ENCODE data around the gene TSPO. TPM values are rescaled to one million over a fixed set of nuclear protein-coding genes. Genes with fewer than 3 reads are reported as not detected.

Gene TSPO
- total RNA-seq, 1 experiment from 2014 or later, result 308 TPM

- no peak for TF ChIP-seq CTCF (IDR thresholded peaks at IDR 0.05; ENCODE audit: unreplicated experiment)
- Mint-ChIP-seq H3K36me3 (ENCODE audit: insufficient read depth, unreplicated experiment) (no peaks in the 10 kb centered on the region), H3K27me3 (ENCODE audit: insufficient read depth, unreplicated experiment) (no peaks in the 10 kb centered on the region), H3K9me3 (ENCODE audit: unreplicated experiment) (no peaks in the 10 kb centered on the region), H3K4me3 (ENCODE audit: unreplicated experiment) (no peak overlapping the region), H3K27ac (ENCODE audit: low read depth, unreplicated experiment) (no peak overlapping the region), H3K4me1 (ENCODE audit: insufficient read depth, unreplicated experiment) (peaks cover 10% of the 10 kb centered on the region)
- no peak for DNase-seq (ENCODE audit: unreplicated experiment)
- intact Hi-C loops (cut with micrococcal nuclease), result no loop called here
- BruUV-seq (replicated peaks), result no TSS peak
- CTCF ChIA-PET, result interaction anchor here (0.6 to 0.9 kb wide), 4 partner anchors 61 to 1487 kb away, joined by 3 to 4 read pairs (median 4); no protein-coding TSS in a partner anchor
- POLR2A ChIA-PET, result interaction anchor here (2.5 kb wide), 1 partner anchor 10 kb away, joined by 11 read pairs; no protein-coding TSS in a partner anchor
Measured at GRCh38 chr22:43197271-43197941, 46.0 kb downstream of the TSPO start.

GRCh38 chr22:43198126-43198525, 46.8 kb downstream of the TSPO start:
- peaks cover 10% of the 10 kb centered on the region for H3K4me1 Mint-ChIP-seq (ENCODE audit: insufficient read depth, unreplicated experiment)
- ChIA-PET POLR2A (no interaction called here), CTCF (interaction anchor here (0.6 kb wide), 1 partner anchor 150 kb away, joined by 3 read pairs; no protein-coding TSS in a partner anchor)
- no TSS peak for BruUV-seq (replicated peaks)
- H3K27me3 Mint-ChIP-seq (ENCODE audit: insufficient read depth, unreplicated experiment), result no peaks in the 10 kb centered on the region
- intact Hi-C loops (cut with micrococcal nuclease), result no loop called here
- no peaks in the 10 kb centered on the region for H3K9me3 Mint-ChIP-seq (ENCODE audit: unreplicated experiment)
- TF ChIP-seq CTCF (IDR thresholded peaks at IDR 0.05; ENCODE audit: unreplicated experiment), result no peak
- no peak for DNase-seq (ENCODE audit: unreplicated experiment)
- no peak overlapping the region for H3K4me3 Mint-ChIP-seq (ENCODE audit: unreplicated experiment)
- H3K36me3 Mint-ChIP-seq (ENCODE audit: insufficient read depth, unreplicated experiment), result no peaks in the 10 kb centered on the region
- no peak overlapping the region for H3K27ac Mint-ChIP-seq (ENCODE audit: low read depth, unreplicated experiment)

GRCh38 chr22:43198936-43199335, 47.6 kb downstream of the TSPO start:
- Mint-ChIP-seq H3K27me3 (ENCODE audit: insufficient read depth, unreplicated experiment) (no peaks in the 10 kb centered on the region), H3K4me1 (ENCODE audit: insufficient read depth, unreplicated experiment) (peaks cover 10% of the 10 kb centered on the region), H3K4me3 (ENCODE audit: unreplicated experiment) (no peak overlapping the region), H3K36me3 (ENCODE audit: insufficient read depth, unreplicated experiment) (no peaks in the 10 kb centered on the region), H3K9me3 (ENCODE audit: unreplicated experiment) (no peaks in the 10 kb centered on the region), H3K27ac (ENCODE audit: low read depth, unreplicated experiment) (no peak overlapping the region)
- no peak for DNase-seq (ENCODE audit: unreplicated experiment)
- ChIA-PET CTCF (interaction anchor here (0.6 kb wide), 1 partner anchor 1090 kb away, joined by 3 read pairs; no protein-coding TSS in a partner anchor), POLR2A (no interaction called here)
- BruUV-seq (replicated peaks), result no TSS peak
- no peak for TF ChIP-seq CTCF (IDR thresholded peaks at IDR 0.05; ENCODE audit: unreplicated experiment)
- intact Hi-C loops (cut with micrococcal nuclease), result no loop called here

GRCh38 chr22:43199541-43199940, 48.2 kb downstream of the TSPO start:
- ChIA-PET CTCF (interaction anchor here (0.6 kb wide), 1 partner anchor 1089 kb away, joined by 3 read pairs; no protein-coding TSS in a partner anchor), POLR2A (no interaction called here)
- H3K36me3 Mint-ChIP-seq (ENCODE audit: insufficient read depth, unreplicated experiment), result no peaks in the 10 kb centered on the region
- H3K27me3 Mint-ChIP-seq (ENCODE audit: insufficient read depth, unreplicated experiment), result no peaks in the 10 kb centered on the region
- H3K27ac Mint-ChIP-seq (ENCODE audit: low read depth, unreplicated experiment), result no peak overlapping the region
- intact Hi-C loops (cut with micrococcal nuclease), result no loop called here
- no peak for DNase-seq (ENCODE audit: unreplicated experiment)
- no peak overlapping the region for H3K4me3 Mint-ChIP-seq (ENCODE audit: unreplicated experiment)
- H3K9me3 Mint-ChIP-seq (ENCODE audit: unreplicated experiment), result no peaks in the 10 kb centered on the region
- TF ChIP-seq CTCF (IDR thresholded peaks at IDR 0.05; ENCODE audit: unreplicated experiment), result no peak
- peaks cover 10% of the 10 kb centered on the region for H3K4me1 Mint-ChIP-seq (ENCODE audit: insufficient read depth, unreplicated experiment)
- no TSS peak for BruUV-seq (replicated peaks)

All from MCF 10A (cell line).